HCT116 (cell line): Measurements from ENCODE around the gene PROS1. TPM values are rescaled to one million over a fixed set of nuclear protein-coding genes. Genes with fewer than 3 reads are reported as not detected.

Experiments used
- ATAC-seq: fragments of 200-7000 bp; cut with Tn5 transposase; 2 replicates; pipeline ENCODE4 v1.9.1; 2020; ENCODE audit warnings: mild to moderate bottlenecking, moderate library complexity
- BruUV-seq: library from RNA; stranded (reverse); fragments of 400-500 nt; replicated peaks from 2 replicates; lab custom pipeline; 2021; lab: Mats Ljungman, UMichigan
- CTCF ChIA-PET: fragments of 300-600 bp; sonication (Branson Sonifier 250); formaldehyde crosslinking; loops from one replicate; lab custom pipeline; 2021; ENCODE audit warnings: antibody characterized with exemption; lab: Charles Lee
- POLR2A ChIA-PET: fragments of 300-600, 350-600 bp; sonication (Branson Sonifier 250); formaldehyde crosslinking; loops from one replicate; lab custom pipeline; 2021; ENCODE audit warnings: antibody characterized with exemption; lab: Charles Lee
- RAD21 ChIA-PET, 2 experiments: fragments of 300-600 bp; sonication (Branson Sonifier 250); formaldehyde crosslinking; loops; one replicate each; lab custom pipeline; 2023; ENCODE audit warnings: low total read pairs in 2 of 2; ENCODE audit not compliant: uncharacterized antibody in 2 of 2, unreplicated experiment in 2 of 2, low non-redundant PET in 1 of 2; lab: Charles Lee
- DNase-seq: peaks from one replicate; pipeline ENCODE4 v3.0.0-alpha.2; 2010; ENCODE audit warnings: low read depth, low spot score
- H2AFZ ChIP-seq: fragments of 200-600 bp; shearing (Covaris generic), sonication (generic); 2 replicates; pipeline ENCODE4 v1.6.1; 2017; ENCODE audit warnings: low read depth, mixed run types, mixed read lengths, antibody characterized with exemption, low read length; ENCODE audit not compliant: poor library complexity, severe bottlenecking
- H3K27ac ChIP-seq: 2 replicates; pipeline ENCODE4 v1.5.1; 2012; ENCODE audit warnings: low read depth, low read length
- H3K27me3 ChIP-seq: fragments of 200-600 bp; sonication (generic); 2 replicates; pipeline ENCODE4 v1.6.1; 2016; ENCODE audit warnings: mixed run types, low read length, mixed read lengths; ENCODE audit not compliant: insufficient read depth
- H3K36me3 ChIP-seq, 2 experiments: fragments of 200-500 bp in 1 of 2; fragments of 200-600 bp in 1 of 2; sonication (Bioruptor generic) in 1 of 2; sonication (generic) in 1 of 2; 2 replicates each; pipeline versions ENCODE4 v1.5.1 to v1.6.1; 2014 to 2016; ENCODE audit warnings: low read length in 2 of 2, inconsistent platforms in 1 of 2, mixed read lengths in 1 of 2, mixed run types in 1 of 2; ENCODE audit not compliant: insufficient read depth in 2 of 2, control insufficient read depth in 1 of 2
- H3K4me1 ChIP-seq, 2 experiments: fragments of 200-600 bp in 1 of 2; sonication (generic) in 1 of 2; 2 replicates each; pipeline versions ENCODE4 v1.5.1 to v1.6.1; 2012 to 2017; ENCODE audit warnings: low read length in 2 of 2, inconsistent platforms in 1 of 2, mild to moderate bottlenecking in 1 of 2, mixed read lengths in 1 of 2, mixed run types in 1 of 2, moderate library complexity in 1 of 2; ENCODE audit not compliant: insufficient read depth in 2 of 2, control insufficient read depth in 1 of 2
- H3K4me2 ChIP-seq: fragments of 200-600 bp; sonication (generic); 2 replicates; pipeline ENCODE4 v1.6.1; 2017; ENCODE audit warnings: mixed run types, low read length, mixed read lengths
- H3K4me3 ChIP-seq, 2 experiments: fragments of 200-600 bp in 1 of 2; sonication (generic) in 1 of 2; replicated peaks in 1 of 2; 2 replicates each; pipeline ENCODE4 v1.5.1; 2011 to 2016; ENCODE audit warnings: low read length in 2 of 2, control low read depth in 1 of 2, low read depth in 1 of 2, mild to moderate bottlenecking in 1 of 2, mixed read lengths in 1 of 2, mixed run types in 1 of 2
- H3K79me2 ChIP-seq: fragments of 200-600 bp; sonication (generic); 2 replicates; pipeline ENCODE4 v1.6.1; 2017; ENCODE audit warnings: mild to moderate bottlenecking, mixed run types, low read length, moderate library complexity, mixed read lengths; ENCODE audit not compliant: insufficient read depth
- H3K9ac ChIP-seq: fragments of 200-600 bp; sonication (generic); 2 replicates; pipeline ENCODE4 v1.6.1; 2016; ENCODE audit warnings: low read length, mixed read lengths
- H3K9me2 ChIP-seq: fragments of 200-600 bp; sonication (generic), shearing (Covaris generic); 2 replicates; pipeline ENCODE4 v1.6.1; 2017; ENCODE audit warnings: mixed run types, mild to moderate bottlenecking, moderate library complexity; ENCODE audit not compliant: insufficient read depth
- H3K9me3 ChIP-seq, 2 experiments: fragments of 200-500 bp in 1 of 2; fragments of 200-600 bp in 1 of 2; sonication (Bioruptor generic) in 1 of 2; sonication (generic) in 1 of 2; 2 replicates each; pipeline ENCODE4 v1.6.1; 2014 to 2017; ENCODE audit warnings: low read length in 2 of 2, mixed read lengths in 2 of 2, inconsistent platforms in 1 of 2, low read depth in 1 of 2, mild to moderate bottlenecking in 1 of 2, mixed run types in 1 of 2, moderate library complexity in 1 of 2; ENCODE audit not compliant: control insufficient read depth in 1 of 2, insufficient read depth in 1 of 2
- H4K20me1 ChIP-seq: fragments of 200-600 bp; sonication (generic), shearing (Covaris generic); 2 replicates; pipeline ENCODE4 v1.6.1; 2017; ENCODE audit warnings: mixed run types, mild to moderate bottlenecking, moderate library complexity; ENCODE audit not compliant: insufficient read depth
- CEBPB ChIP-seq: IDR thresholded peaks from 2 replicates; pipeline ENCODE4 v1.6.1; 2012; ENCODE audit warnings: low read depth
- ELF1 ChIP-seq: IDR thresholded peaks from 2 replicates; pipeline ENCODE4 v1.6.1; 2012; ENCODE audit warnings: low read depth, borderline replicate concordance
- EZH2 ChIP-seq: fragments of 200-600 bp; sonication (generic); IDR thresholded peaks from 2 replicates; pipeline ENCODE4 v1.6.1; 2017; ENCODE audit warnings: antibody characterized with exemption, mixed run types
- EZH2phosphoT487 ChIP-seq: fragments of 200-600 bp; IDR thresholded peaks from 2 replicates; pipeline ENCODE4 v1.6.1; 2018; ENCODE audit warnings: antibody characterized with exemption, borderline replicate concordance
- FOSL1 ChIP-seq: IDR thresholded peaks from 2 replicates; pipeline ENCODE4 v1.6.1; 2012; ENCODE audit warnings: low read depth
- POLR2A ChIP-seq: IDR thresholded peaks from 2 replicates; pipeline ENCODE4 v1.7.0; 2011; ENCODE audit warnings: borderline replicate concordance; ENCODE audit not compliant: insufficient read depth, insufficient read length; ENCODE audit errors: extremely low read depth
- POLR2AphosphoS5 ChIP-seq: IDR thresholded peaks from 2 replicates; pipeline ENCODE4 v1.6.1; 2011; ENCODE audit warnings: mild to moderate bottlenecking, low read depth, low read length, moderate library complexity
- SP1 ChIP-seq: IDR thresholded peaks from 2 replicates; pipeline ENCODE4 v1.6.1; 2012; ENCODE audit warnings: low read depth
- SRF ChIP-seq: IDR thresholded peaks from 2 replicates; pipeline ENCODE4 v1.6.1; 2012; ENCODE audit warnings: low read depth
- YY1 ChIP-seq: IDR thresholded peaks from 2 replicates; pipeline ENCODE4 v1.6.1; 2011; ENCODE audit warnings: low read length, low read depth, moderate library complexity, mild to moderate bottlenecking; ENCODE audit not compliant: insufficient replicate concordance; ENCODE audit errors: extremely low read depth
- ZFX ChIP-seq: fragments of 450-650 bp; IDR thresholded peaks from 2 replicates; pipeline ENCODE4 v1.6.1; 2017
- ZNF274 ChIP-seq: fragments of 200-500 bp; sonication (Bioruptor generic); IDR thresholded peaks from 2 replicates; pipeline ENCODE4 v1.6.1; 2014; ENCODE audit warnings: mild to moderate bottlenecking, low read depth, low read length, inconsistent platforms
- intact Hi-C: fragments of 100-400 bp; cut with micrococcal nuclease; formaldehyde crosslinking; loops from 2 replicates; pipeline ENCODE4 v1.10.0; 2022
- total RNA-seq: library from RNA; stranded (reverse); gene quantifications from one replicate; pipeline ENCODE4 v1.2.1, GENCODE V29; 2021; ENCODE audit not compliant: unreplicated experiment
- TF ChIP-seq, protein P1 (sequence below), 3 experiments: fragments of 200-600 bp in 1 of 3; sonication (generic) in 1 of 3; IDR thresholded peaks in 2 of 3; conservative IDR thresholded peaks in 1 of 3; 2 replicates each; pipeline ENCODE4 v1.5.1; 2012 to 2017; ENCODE audit warnings: low read depth in 2 of 3, low read length in 2 of 3, antibody characterized with exemption in 1 of 3, borderline replicate concordance in 1 of 3, control low read depth in 1 of 3, mild to moderate bottlenecking in 1 of 3, mixed read lengths in 1 of 3, mixed run types in 1 of 3, moderate library complexity in 1 of 3; ENCODE audit not compliant: insufficient read depth in 1 of 3
- TF ChIP-seq, protein P2 (sequence below): IDR thresholded peaks from 2 replicates; pipeline ENCODE4 v1.6.1; 2012

PROS1 gene
- total RNA-seq, 1 experiment from 2014 or later, result 9.6 TPM

- H3K27ac ChIP-seq, result no peak overlapping the region
- ATAC-seq (no peak), DNase-seq (no peak)
- ChIA-PET POLR2A (no interaction called here), RAD21 (no interaction called here), CTCF (no interaction called here)
- no peak overlapping the region for H3K9ac ChIP-seq
- H3K36me3 ChIP-seq, result no peaks in the 10 kb centered on the region
- no peaks in the 10 kb centered on the region for H3K4me1 ChIP-seq
- H3K4me2 ChIP-seq, result no peak overlapping the region
- H3K4me3 ChIP-seq, result no peak overlapping the region
- no peaks in the 10 kb centered on the region for H4K20me1 ChIP-seq
- H3K27me3 ChIP-seq, result no peaks in the 10 kb centered on the region
- intact Hi-C loops, result no loop called here
- no peak overlapping the region for H2AFZ ChIP-seq
- H3K9me2 ChIP-seq, result no peaks in the 10 kb centered on the region
- no TSS peak for BruUV-seq
- TF ChIP-seq EZH2 (no peak), ZFX (no peak), FOSL1 (no peak), POLR2A (no peak)
- H3K9me3 ChIP-seq, result no peaks in the 10 kb centered on the region
- H3K79me2 ChIP-seq, result no peaks in the 10 kb centered on the region
These were observed 37.1 kb downstream of the PROS1 start for GRCh38 chr3:93936549-93936948.

DNA sequence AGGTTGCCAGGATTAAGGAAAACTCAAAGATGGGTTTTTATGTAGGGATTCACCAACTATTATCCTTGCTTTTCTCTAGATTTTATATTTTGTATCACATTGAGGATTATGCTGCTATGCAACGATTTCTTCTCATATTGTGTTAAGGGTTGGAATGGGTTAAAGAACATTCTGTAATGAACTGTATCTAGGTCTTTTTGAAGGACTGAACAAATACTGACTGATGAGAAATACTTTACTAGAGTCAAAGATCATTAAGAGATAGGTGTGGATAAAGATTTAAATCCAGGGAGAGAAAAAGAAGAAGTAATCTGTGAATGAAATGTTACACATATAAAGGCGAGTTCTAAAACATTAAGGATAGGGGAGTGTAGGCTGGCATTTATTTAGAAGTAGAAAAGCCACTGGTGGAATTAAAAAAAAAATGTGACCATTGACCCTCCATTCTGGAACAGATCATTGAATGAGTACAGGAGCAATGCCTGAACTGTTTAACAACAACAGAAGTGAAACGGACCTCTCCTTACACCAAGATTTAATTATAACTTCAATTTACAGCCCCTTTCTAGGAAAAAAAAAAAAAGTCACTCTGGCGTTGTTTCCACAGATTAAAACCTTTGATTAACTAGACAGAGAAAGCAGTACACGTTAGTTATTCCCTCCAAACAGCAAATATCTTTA, 39.2 kb downstream of the PROS1 start:
- Histone ChIP-seq H3K4me2 (no peak overlapping the region), H3K4me1 (no peaks in the 10 kb centered on the region), H3K79me2 (no peaks in the 10 kb centered on the region), H3K27me3 (no peaks in the 10 kb centered on the region), H4K20me1 (no peaks in the 10 kb centered on the region), H3K36me3 (no peaks in the 10 kb centered on the region), H3K4me3 (no peak overlapping the region), H3K9me2 (no peaks in the 10 kb centered on the region), H2AFZ (no peak overlapping the region), H3K27ac (no peak overlapping the region), H3K9ac (no peak overlapping the region), H3K9me3 (no peaks in the 10 kb centered on the region)
- DNase-seq (no peak), ATAC-seq (no peak)
- POLR2A ChIA-PET, result no interaction called here
- RAD21 ChIA-PET, result no interaction called here
- intact Hi-C loops, result no loop called here
- no peak for TF ChIP-seq ZNF274
- no peak for TF ChIP-seq SRF
- no peak for TF ChIP-seq EZH2phosphoT487
- TF ChIP-seq, protein P1, sequence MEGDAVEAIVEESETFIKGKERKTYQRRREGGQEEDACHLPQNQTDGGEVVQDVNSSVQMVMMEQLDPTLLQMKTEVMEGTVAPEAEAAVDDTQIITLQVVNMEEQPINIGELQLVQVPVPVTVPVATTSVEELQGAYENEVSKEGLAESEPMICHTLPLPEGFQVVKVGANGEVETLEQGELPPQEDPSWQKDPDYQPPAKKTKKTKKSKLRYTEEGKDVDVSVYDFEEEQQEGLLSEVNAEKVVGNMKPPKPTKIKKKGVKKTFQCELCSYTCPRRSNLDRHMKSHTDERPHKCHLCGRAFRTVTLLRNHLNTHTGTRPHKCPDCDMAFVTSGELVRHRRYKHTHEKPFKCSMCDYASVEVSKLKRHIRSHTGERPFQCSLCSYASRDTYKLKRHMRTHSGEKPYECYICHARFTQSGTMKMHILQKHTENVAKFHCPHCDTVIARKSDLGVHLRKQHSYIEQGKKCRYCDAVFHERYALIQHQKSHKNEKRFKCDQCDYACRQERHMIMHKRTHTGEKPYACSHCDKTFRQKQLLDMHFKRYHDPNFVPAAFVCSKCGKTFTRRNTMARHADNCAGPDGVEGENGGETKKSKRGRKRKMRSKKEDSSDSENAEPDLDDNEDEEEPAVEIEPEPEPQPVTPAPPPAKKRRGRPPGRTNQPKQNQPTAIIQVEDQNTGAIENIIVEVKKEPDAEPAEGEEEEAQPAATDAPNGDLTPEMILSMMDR (IDR thresholded peaks at IDR 0.05 in 2 of 3, conservative IDR thresholded peaks at IDR 0.05 in 1 of 3; ENCODE audit: borderline replicate concordance in 1 of 3, insufficient read depth in 1 of 3, low read depth in 2 of 3, low read length in 2 of 3), result no peak
- TF ChIP-seq ELF1, result no peak
- TF ChIP-seq POLR2A, result no peak
- TF ChIP-seq CEBPB, result no peak
- TF ChIP-seq YY1, result no peak
- TF ChIP-seq POLR2AphosphoS5, result no peak
- TF ChIP-seq, protein P2, sequence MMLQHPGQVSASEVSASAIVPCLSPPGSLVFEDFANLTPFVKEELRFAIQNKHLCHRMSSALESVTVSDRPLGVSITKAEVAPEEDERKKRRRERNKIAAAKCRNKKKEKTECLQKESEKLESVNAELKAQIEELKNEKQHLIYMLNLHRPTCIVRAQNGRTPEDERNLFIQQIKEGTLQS, result no peak
- no peak for TF ChIP-seq FOSL1
- TF ChIP-seq SP1, result no peak
- no TSS peak for BruUV-seq
- CTCF ChIA-PET, result no interaction called here
